Gastrocnemius medialis (tissue), 4 donors: ENCODE data around the gene CDH23. TPM values are rescaled to one million over a fixed set of nuclear protein-coding genes. Genes with fewer than 3 reads are reported as not detected.

Experiments used
- ATAC-seq, 2 donors: fragments of 150-250 bp; one replicate each; pipeline ENCODE4 v1.9.1; 2016
- DNase-seq, 2 donors: peaks; one replicate each; pipeline ENCODE4 v3.0.0-alpha.2; 2019
- H3K27ac ChIP-seq, 4 donors: fragments of 200-600 bp; sonication (generic); 1 replicate in 1 of 4; 2 replicates in 3 of 4; pipeline ENCODE4 v1.5.1; 2016 to 2018; ENCODE audit warnings: mild to moderate bottlenecking in 2 of 4, moderate library complexity in 1 of 4
- H3K27me3 ChIP-seq, 3 donors: fragments of 200-600 bp; sonication (generic) in 2 of 3; 1 replicate in 1 of 3; 2 replicates in 2 of 3; pipeline versions ENCODE4 v1.5.1 to v1.6.0; 2016 to 2019; ENCODE audit warnings: mild to moderate bottlenecking in 1 of 3, moderate library complexity in 1 of 3
- H3K36me3 ChIP-seq, 2 donors: fragments of 200-600 bp; sonication (generic) in 1 of 2; one replicate each; pipeline ENCODE4 v1.5.1; 2017 to 2018
- H3K4me1 ChIP-seq, 2 donors: fragments of 200-600 bp; sonication (generic) in 1 of 2; one replicate each; pipeline ENCODE4 v1.5.1; 2016 to 2017; ENCODE audit warnings: mild to moderate bottlenecking in 2 of 2
- H3K4me3 ChIP-seq, 4 donors: fragments of 200-600 bp; sonication (generic) in 3 of 4; 1 replicate in 1 of 4; 2 replicates in 3 of 4; pipeline ENCODE4 v1.5.1; 2016 to 2019; ENCODE audit warnings: mild to moderate bottlenecking in 2 of 4
- H3K9me3 ChIP-seq, 3 donors: fragments of 200-600 bp; sonication (generic) in 2 of 3; 1 replicate in 1 of 3; 2 replicates in 2 of 3; pipeline ENCODE4 v1.5.1; 2016 to 2019
- POLR2A ChIP-seq, 2 donors: fragments of 450-650 bp; IDR thresholded peaks; one replicate each; pipeline ENCODE4 v1.6.1; 2017; ENCODE audit warnings: antibody characterized with exemption in 2 of 2, mild to moderate bottlenecking in 2 of 2, moderate library complexity in 2 of 2
- in situ Hi-C, 4 donors: fragments of 200-750 bp; cut with MboI; loops; one replicate each; pipeline versions ENCODE4 v1.15.0 to v1.8.0; 2017; ENCODE audit warnings: low sequenced_read_pairs in 4 of 4
- intact Hi-C: fragments of 100-400 bp; cut with DNase I; formaldehyde crosslinking; loops from one replicate; pipeline ENCODE4 v1.15.1; 2023; ENCODE audit warnings: low total_unique reads
- total RNA-seq, 4 donors: library from RNA; depleted of rRNA; stranded (reverse); fragments of >200 nt; gene quantifications; one replicate each; pipeline versions ENCODE4 v1.1.0 to v1.2.3, GENCODE V29; 2016
- TF ChIP-seq, protein P1 (sequence below), 5 experiments: fragments of 450-650 bp in 3 of 5; fragments of 200-600 bp in 2 of 5; sonication (generic) in 2 of 5; IDR thresholded peaks in 4 of 5; conservative IDR thresholded peaks in 1 of 5; 1 replicate in 4 of 5; 2 replicates in 1 of 5; pipeline ENCODE4 v1.5.1; 2016 to 2019; ENCODE audit warnings: antibody characterized with exemption in 5 of 5, mild to moderate bottlenecking in 3 of 5, moderate library complexity in 3 of 5

Gene CDH23
- total RNA-seq, 4 donors from 2014 or later = 0.53 to 1.8 (median 1.2) TPM

DNA sequence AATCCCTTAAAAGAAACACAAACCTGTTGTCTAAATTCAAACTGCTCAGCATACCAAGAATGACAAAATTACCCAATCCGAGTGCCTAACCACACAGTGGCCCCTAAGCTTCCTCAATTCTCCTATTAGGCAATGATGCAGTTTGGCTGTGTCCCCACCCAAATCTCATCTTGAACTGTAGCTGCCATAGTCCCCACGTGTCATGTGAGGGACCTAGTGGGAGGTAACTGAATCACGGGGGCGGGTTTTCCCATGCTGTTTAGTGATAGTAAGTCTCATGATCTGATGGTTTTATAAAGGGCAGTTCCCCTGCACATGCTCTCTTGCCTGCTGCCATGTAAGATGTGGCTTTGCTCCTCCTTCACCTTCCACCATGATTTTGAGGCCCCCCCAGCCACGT, 432.5 kb downstream of the CDH23 start:
- Histone ChIP-seq H3K27ac (peak overlapping the region in 2 of 4 donors; percentile 17 to 22), H3K9me3 (no peaks in the 10 kb centered on the region), H3K4me3 (no peak overlapping the region), H3K36me3 (peaks cover 7 to 98% of the 10 kb centered on the region in 2 donors), H3K27me3 (no peaks in the 10 kb centered on the region), H3K4me1 (peaks cover 7 to 12% of the 10 kb centered on the region in 2 donors)
- intact Hi-C loops = no loop called here
- DNase-seq (peak in 1 of 2 donors; percentile 65), ATAC-seq (peak in 1 of 2 donors; percentile 45)
- no peak for TF ChIP-seq POLR2A (IDR thresholded peaks at IDR 0.05)
- TF ChIP-seq, protein P1, sequence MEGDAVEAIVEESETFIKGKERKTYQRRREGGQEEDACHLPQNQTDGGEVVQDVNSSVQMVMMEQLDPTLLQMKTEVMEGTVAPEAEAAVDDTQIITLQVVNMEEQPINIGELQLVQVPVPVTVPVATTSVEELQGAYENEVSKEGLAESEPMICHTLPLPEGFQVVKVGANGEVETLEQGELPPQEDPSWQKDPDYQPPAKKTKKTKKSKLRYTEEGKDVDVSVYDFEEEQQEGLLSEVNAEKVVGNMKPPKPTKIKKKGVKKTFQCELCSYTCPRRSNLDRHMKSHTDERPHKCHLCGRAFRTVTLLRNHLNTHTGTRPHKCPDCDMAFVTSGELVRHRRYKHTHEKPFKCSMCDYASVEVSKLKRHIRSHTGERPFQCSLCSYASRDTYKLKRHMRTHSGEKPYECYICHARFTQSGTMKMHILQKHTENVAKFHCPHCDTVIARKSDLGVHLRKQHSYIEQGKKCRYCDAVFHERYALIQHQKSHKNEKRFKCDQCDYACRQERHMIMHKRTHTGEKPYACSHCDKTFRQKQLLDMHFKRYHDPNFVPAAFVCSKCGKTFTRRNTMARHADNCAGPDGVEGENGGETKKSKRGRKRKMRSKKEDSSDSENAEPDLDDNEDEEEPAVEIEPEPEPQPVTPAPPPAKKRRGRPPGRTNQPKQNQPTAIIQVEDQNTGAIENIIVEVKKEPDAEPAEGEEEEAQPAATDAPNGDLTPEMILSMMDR (IDR thresholded peaks at IDR 0.05 in 4 of 5, conservative IDR thresholded peaks at IDR 0.05 in 1 of 5) = no peak
- in situ Hi-C loops = no loop called here

DNA sequence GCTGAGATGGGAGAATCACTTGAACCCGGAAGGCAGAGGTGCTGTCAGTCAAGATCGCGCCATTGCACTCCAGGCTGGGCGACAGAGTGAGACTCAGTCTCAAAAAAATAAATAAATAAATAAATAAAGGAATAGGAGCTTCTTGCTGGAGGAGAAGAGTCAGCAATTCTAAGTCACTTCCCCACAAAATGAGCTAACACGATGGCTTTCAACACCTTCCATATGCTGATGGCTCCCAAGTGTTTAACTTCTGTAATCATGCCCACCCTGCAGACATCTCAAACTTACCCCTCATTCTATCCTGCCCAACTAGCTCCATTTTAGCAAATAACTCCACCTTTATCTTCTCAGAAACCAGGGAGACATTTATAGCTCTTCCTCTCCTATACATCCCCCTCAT, 433.2 kb downstream of the CDH23 start:
- intact Hi-C loops = no loop called here
- Histone ChIP-seq H3K4me3 (no peak overlapping the region), H3K27ac (peak overlapping the region in 1 of 4 donors; percentile 22), H3K4me1 (peaks cover 12 to 14% of the 10 kb centered on the region in 2 donors), H3K36me3 (peaks cover 7 to 91% of the 10 kb centered on the region in 2 donors), H3K27me3 (no peaks in the 10 kb centered on the region), H3K9me3 (no peaks in the 10 kb centered on the region)
- no peak for ATAC-seq
- no peak for DNase-seq
- TF ChIP-seq, protein P1 (IDR thresholded peaks at IDR 0.05 in 4 of 5, conservative IDR thresholded peaks at IDR 0.05 in 1 of 5) = no peak
- no peak for TF ChIP-seq POLR2A (IDR thresholded peaks at IDR 0.05)
- in situ Hi-C loops = loop anchor here in 1 of 4 donors (10.0 kb wide), 1 partner anchor 65 kb away; no protein-coding TSS in a partner anchor

- in situ Hi-C loops (loop anchor here in 1 of 4 donors (10.0 kb wide), 1 partner anchor 64 kb away; no protein-coding TSS in a partner anchor), intact Hi-C loops (no loop called here)
- no peaks in the 10 kb centered on the region for H3K27me3 ChIP-seq
- H3K36me3 ChIP-seq = peaks cover 7 to 83% of the 10 kb centered on the region in 2 donors
- H3K4me1 ChIP-seq = peaks cover 18 to 21% of the 10 kb centered on the region in 2 donors
- TF ChIP-seq, protein P1 (IDR thresholded peaks at IDR 0.05 in 4 of 5, conservative IDR thresholded peaks at IDR 0.05 in 1 of 5) = no peak
- no peak overlapping the region for H3K27ac ChIP-seq
- no peaks in the 10 kb centered on the region for H3K9me3 ChIP-seq
- H3K4me3 ChIP-seq = no peak overlapping the region
- no peak for DNase-seq
- ATAC-seq = no peak
Observed at GRCh38 chr10:71830726-71831125, 434.0 kb downstream of the CDH23 start.

DNA sequence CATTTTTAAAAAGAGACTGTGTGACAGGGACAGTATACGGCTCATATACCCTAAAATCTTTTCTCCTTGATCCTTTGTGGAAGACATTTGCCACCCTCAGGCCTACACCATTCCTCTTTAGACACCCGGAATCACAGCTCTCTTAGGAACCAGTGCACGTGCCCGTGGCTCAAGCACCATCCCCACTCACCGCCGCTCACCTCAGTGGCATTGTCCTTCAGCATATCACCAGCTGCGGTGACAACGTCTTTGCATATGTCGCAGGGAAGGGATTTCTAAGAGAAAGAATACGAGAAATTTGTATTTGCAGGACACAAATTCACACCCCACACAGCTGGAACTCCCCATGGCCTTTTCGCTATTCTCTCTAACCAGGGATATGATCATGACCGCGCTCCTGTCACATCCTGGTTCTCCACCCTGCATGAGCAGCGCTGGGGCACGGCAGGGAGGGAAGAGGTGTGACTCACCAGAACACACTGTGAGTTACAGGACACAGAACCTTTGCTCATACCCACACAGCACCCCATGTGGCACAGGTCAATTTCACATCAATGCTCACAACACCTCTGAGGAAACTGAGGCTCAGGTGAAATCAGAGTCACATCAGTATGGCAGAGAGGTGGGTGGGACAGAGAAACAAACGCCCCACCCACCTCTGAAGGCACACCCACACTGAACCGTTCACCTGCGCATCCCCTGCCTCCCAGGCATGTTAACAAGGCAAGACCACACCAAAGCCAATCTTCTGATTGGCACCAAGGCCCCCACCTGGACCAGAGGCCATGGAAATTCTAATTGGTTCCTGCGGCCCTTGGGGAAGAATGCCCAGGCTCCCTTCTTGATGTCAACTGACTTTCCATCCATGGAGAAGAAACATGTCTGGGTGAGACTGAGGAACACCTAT, 435.2 kb downstream of the CDH23 start:
- TF ChIP-seq, protein P1 (IDR thresholded peaks at IDR 0.05 in 4 of 5, conservative IDR thresholded peaks at IDR 0.05 in 1 of 5) = no peak
- TF ChIP-seq POLR2A (IDR thresholded peaks at IDR 0.05) = no peak
- Histone ChIP-seq H3K36me3 (peaks cover 7 to 71% of the 10 kb centered on the region in 2 donors), H3K4me3 (no peak overlapping the region), H3K27me3 (no peaks in the 10 kb centered on the region), H3K9me3 (no peaks in the 10 kb centered on the region), H3K4me1 (peaks cover 30 to 32% of the 10 kb centered on the region in 2 donors), H3K27ac (peak overlapping the region in 2 of 4 donors; percentile 7 to 9)
- intact Hi-C loops = no loop called here
- in situ Hi-C loops = loop anchor here in 1 of 4 donors (10.0 kb wide), 1 partner anchor 63 kb away; no protein-coding TSS in a partner anchor
- ATAC-seq (no peak), DNase-seq (no peak)
